ENCODE results near the gene KCNJ16. TPM values are rescaled to one million over a fixed set of nuclear protein-coding genes. Genes with fewer than 3 reads are reported as not detected.

KCNJ16 gene
- total RNA-seq, 1 experiment from 2014 or later, result not detected

DNA sequence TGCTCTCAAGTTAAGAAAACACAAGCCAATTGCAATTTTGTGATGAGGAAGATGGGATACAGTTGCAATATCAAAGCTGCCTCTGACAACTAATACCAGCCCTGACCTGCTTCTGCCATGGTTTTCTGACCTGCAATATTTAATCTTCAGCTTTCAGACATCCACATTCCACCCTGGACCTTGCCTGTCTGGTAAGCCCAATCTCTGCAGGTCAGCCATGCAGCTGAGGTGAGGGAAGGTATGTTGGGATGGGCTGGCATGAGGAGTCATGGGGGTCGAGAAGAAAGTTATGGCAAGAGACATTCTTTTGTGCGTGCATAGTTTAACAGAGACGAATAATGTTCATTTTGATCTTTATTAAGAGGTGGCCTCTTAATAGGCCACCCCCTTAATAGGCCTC, 31.5 kb downstream of the KCNJ16 start:
- no TSS peak for BruUV-seq (replicated peaks)
- CTCF ChIA-PET, result no interaction called here

DNA sequence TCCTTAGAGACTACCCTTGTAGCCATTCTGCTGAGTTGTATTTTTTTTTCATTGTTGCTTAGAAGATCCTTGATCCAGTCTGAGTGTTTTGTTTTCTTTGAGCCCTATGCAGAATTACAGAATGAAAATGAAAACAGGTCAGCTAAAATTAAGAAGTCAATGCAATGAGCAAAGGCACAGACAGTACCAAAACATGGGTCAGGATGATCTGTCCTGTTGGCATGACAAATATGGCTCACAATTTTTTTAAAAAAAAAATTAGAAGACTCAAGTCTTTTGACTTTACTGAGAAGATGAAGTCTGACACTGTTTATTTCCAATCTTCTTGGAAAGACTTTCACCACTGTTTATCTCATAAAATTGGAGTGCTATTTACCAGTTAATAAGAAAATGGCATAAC, 32.4 kb downstream of the KCNJ16 start:
- H3K9me3 ChIP-seq (ENCODE audit: control insufficient read depth, insufficient read depth, low read depth, low read length), result no peaks in the 10 kb centered on the region
- in situ Hi-C loops (cut with HindIII; ENCODE audit: low pct_unique_long_range_greater_than_20kb, low sequenced_read_pairs), result no loop called here
- no peak overlapping the region for H3K4me3 ChIP-seq (ENCODE audit: low read depth in 2 of 2, low read length in 2 of 2)
- ATAC-seq (no peak), DNase-seq (ENCODE audit: low read depth, low spot score) (no peak)
- H3K36me3 ChIP-seq (ENCODE audit: control insufficient read depth, insufficient read depth, low read length), result no peaks in the 10 kb centered on the region
- no peaks in the 10 kb centered on the region for H3K27me3 ChIP-seq (ENCODE audit: control insufficient read depth, insufficient read depth, low read length)
- POLR2A ChIA-PET, result no interaction called here
- intact Hi-C loops (cut with micrococcal nuclease; ENCODE audit: unreplicated experiment), result no loop called here
- no TSS peak for BruUV-seq (replicated peaks)
- TF ChIP-seq, protein P1, sequence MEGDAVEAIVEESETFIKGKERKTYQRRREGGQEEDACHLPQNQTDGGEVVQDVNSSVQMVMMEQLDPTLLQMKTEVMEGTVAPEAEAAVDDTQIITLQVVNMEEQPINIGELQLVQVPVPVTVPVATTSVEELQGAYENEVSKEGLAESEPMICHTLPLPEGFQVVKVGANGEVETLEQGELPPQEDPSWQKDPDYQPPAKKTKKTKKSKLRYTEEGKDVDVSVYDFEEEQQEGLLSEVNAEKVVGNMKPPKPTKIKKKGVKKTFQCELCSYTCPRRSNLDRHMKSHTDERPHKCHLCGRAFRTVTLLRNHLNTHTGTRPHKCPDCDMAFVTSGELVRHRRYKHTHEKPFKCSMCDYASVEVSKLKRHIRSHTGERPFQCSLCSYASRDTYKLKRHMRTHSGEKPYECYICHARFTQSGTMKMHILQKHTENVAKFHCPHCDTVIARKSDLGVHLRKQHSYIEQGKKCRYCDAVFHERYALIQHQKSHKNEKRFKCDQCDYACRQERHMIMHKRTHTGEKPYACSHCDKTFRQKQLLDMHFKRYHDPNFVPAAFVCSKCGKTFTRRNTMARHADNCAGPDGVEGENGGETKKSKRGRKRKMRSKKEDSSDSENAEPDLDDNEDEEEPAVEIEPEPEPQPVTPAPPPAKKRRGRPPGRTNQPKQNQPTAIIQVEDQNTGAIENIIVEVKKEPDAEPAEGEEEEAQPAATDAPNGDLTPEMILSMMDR (IDR thresholded peaks at IDR 0.05), result no peak
- TF ChIP-seq SIN3A (IDR thresholded peaks at IDR 0.05; ENCODE audit: borderline replicate concordance, insufficient read depth, low read depth, low read length), result no peak
- TF ChIP-seq, protein P2, sequence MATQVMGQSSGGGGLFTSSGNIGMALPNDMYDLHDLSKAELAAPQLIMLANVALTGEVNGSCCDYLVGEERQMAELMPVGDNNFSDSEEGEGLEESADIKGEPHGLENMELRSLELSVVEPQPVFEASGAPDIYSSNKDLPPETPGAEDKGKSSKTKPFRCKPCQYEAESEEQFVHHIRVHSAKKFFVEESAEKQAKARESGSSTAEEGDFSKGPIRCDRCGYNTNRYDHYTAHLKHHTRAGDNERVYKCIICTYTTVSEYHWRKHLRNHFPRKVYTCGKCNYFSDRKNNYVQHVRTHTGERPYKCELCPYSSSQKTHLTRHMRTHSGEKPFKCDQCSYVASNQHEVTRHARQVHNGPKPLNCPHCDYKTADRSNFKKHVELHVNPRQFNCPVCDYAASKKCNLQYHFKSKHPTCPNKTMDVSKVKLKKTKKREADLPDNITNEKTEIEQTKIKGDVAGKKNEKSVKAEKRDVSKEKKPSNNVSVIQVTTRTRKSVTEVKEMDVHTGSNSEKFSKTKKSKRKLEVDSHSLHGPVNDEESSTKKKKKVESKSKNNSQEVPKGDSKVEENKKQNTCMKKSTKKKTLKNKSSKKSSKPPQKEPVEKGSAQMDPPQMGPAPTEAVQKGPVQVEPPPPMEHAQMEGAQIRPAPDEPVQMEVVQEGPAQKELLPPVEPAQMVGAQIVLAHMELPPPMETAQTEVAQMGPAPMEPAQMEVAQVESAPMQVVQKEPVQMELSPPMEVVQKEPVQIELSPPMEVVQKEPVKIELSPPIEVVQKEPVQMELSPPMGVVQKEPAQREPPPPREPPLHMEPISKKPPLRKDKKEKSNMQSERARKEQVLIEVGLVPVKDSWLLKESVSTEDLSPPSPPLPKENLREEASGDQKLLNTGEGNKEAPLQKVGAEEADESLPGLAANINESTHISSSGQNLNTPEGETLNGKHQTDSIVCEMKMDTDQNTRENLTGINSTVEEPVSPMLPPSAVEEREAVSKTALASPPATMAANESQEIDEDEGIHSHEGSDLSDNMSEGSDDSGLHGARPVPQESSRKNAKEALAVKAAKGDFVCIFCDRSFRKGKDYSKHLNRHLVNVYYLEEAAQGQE (IDR thresholded peaks at IDR 0.05; ENCODE audit: insufficient read depth in 1 of 2, low read depth in 2 of 2, low read length in 1 of 2), result no peak
- TF ChIP-seq TCF7L2 (IDR thresholded peaks at IDR 0.05; ENCODE audit: low read depth, low read length), result no peak
- TF ChIP-seq POLR2AphosphoS5 (IDR thresholded peaks at IDR 0.05; ENCODE audit: low read depth, low read length), result no peak
- H3K27ac ChIP-seq (ENCODE audit: low read length), result no peak overlapping the region
- CTCF ChIA-PET, result no interaction called here
- H3K4me1 ChIP-seq (ENCODE audit: control insufficient read depth, insufficient read depth, low read length), result no peaks in the 10 kb centered on the region

More for the DNA sequence above, 31.5 kb downstream of the KCNJ16 start:
- TF ChIP-seq TCF7L2 (IDR thresholded peaks at IDR 0.05; ENCODE audit: low read depth, low read length) (no peak), POLR2AphosphoS5 (IDR thresholded peaks at IDR 0.05; ENCODE audit: low read depth, low read length) (no peak), SIN3A (IDR thresholded peaks at IDR 0.05; ENCODE audit: borderline replicate concordance, insufficient read depth, low read depth, low read length) (no peak)
- TF ChIP-seq, protein P2 (IDR thresholded peaks at IDR 0.05; ENCODE audit: insufficient read depth in 1 of 2, low read depth in 2 of 2, low read length in 1 of 2), result no peak
- TF ChIP-seq, protein P1 (IDR thresholded peaks at IDR 0.05), result no peak
- Histone ChIP-seq H3K36me3 (ENCODE audit: control insufficient read depth, insufficient read depth, low read length) (no peaks in the 10 kb centered on the region), H3K27ac (ENCODE audit: low read length) (no peak overlapping the region), H3K4me3 (ENCODE audit: low read depth in 2 of 2, low read length in 2 of 2) (no peak overlapping the region), H3K4me1 (ENCODE audit: control insufficient read depth, insufficient read depth, low read length) (no peaks in the 10 kb centered on the region), H3K9me3 (ENCODE audit: control insufficient read depth, insufficient read depth, low read depth, low read length) (no peaks in the 10 kb centered on the region), H3K27me3 (ENCODE audit: control insufficient read depth, insufficient read depth, low read length) (no peaks in the 10 kb centered on the region)
- intact Hi-C loops (cut with micrococcal nuclease; ENCODE audit: unreplicated experiment) (no loop called here), in situ Hi-C loops (cut with HindIII; ENCODE audit: low pct_unique_long_range_greater_than_20kb, low sequenced_read_pairs) (no loop called here)
- DNase-seq (ENCODE audit: low read depth, low spot score) (no peak), ATAC-seq (no peak)
- POLR2A ChIA-PET, result no interaction called here
